Kidney capillary endothelial cell (primary cell): ENCODE results near the gene HBG1.

ENCODE experiments used
- DNase-seq: peaks from one replicate; pipeline ENCODE4 v3.0.0-alpha.2; 2018; ENCODE audit warnings: low spot score

The HBG1 gene

GRCh38 chr11:5246772-5247471, 2.7 kb downstream of the HBG1 start:
- DNase-seq = no peak

- DNase-seq = no peak
These were observed 4.5 kb downstream of the HBG1 start for GRCh38 chr11:5245155-5245554.

GRCh38 chr11:5243816-5244180, 5.9 kb downstream of the HBG1 start:
- no peak for DNase-seq

GRCh38 chr11:5242933-5243815, 6.5 kb downstream of the HBG1 start:
- DNase-seq = no peak

- no peak for DNase-seq
These were observed 7.4 kb downstream of the HBG1 start for GRCh38 chr11:5242208-5242607.

GRCh38 chr11:5241458-5241857, 8.2 kb downstream of the HBG1 start:
- no peak for DNase-seq

- no peak for DNase-seq
These were observed 9.2 kb downstream of the HBG1 start for GRCh38 chr11:5240458-5240857.

GRCh38 chr11:5240056-5240455, 9.6 kb downstream of the HBG1 start:
- DNase-seq = no peak

GRCh38 chr11:5239046-5239445, 10.6 kb downstream of the HBG1 start:
- DNase-seq = no peak

GRCh38 chr11:5238486-5238885, 11.2 kb downstream of the HBG1 start:
- DNase-seq = no peak

- no peak for DNase-seq
These were observed 12.2 kb downstream of the HBG1 start for GRCh38 chr11:5237420-5237819.

GRCh38 chr11:5235364-5236095, 14.1 kb downstream of the HBG1 start:
- no peak for DNase-seq

- no peak for DNase-seq
These were observed 15.2 kb downstream of the HBG1 start, which contains the start of gene HBD for GRCh38 chr11:5234381-5234834. Gene HBD, minus strand, starts transcription at chr11:5234483. Its CDS starts 50 bp downstream, at chr11:5234433.

GRCh38 chr11:5233307-5233706, 16.4 kb downstream of the HBG1 start:
- no peak for DNase-seq

- DNase-seq = no peak
These were observed 16.8 kb downstream of the HBG1 start for GRCh38 chr11:5232821-5233220.

GRCh38 chr11:5232176-5232575, 17.5 kb downstream of the HBG1 start:
- no peak for DNase-seq

- no peak for DNase-seq
These were observed 18.5 kb downstream of the HBG1 start for GRCh38 chr11:5231111-5231510.

GRCh38 chr11:5230266-5230665, 19.4 kb downstream of the HBG1 start:
- no peak for DNase-seq

- DNase-seq = no peak
These were observed 19.9 kb downstream of the HBG1 start for GRCh38 chr11:5229796-5230195.

- DNase-seq = no peak
These were observed 20.3 kb downstream of the HBG1 start for GRCh38 chr11:5229356-5229755.

GRCh38 chr11:5228124-5228523, 21.5 kb downstream of the HBG1 start:
- no peak for DNase-seq

- no peak for DNase-seq
These were observed 22.0 kb downstream of the HBG1 start for GRCh38 chr11:5227681-5228080.
